Gastroesophageal sphincter (tissue), 3 donors: ENCODE results near the gene P2RX1.

Experiments
- CTCF ChIP-seq, 4 experiments: fragments of 200-600 bp in 2 of 4; fragments of 450-650 bp in 2 of 4; sonication (generic) in 1 of 4; IDR thresholded peaks; one replicate each; pipeline ENCODE4 v1.5.1; 2017 to 2019; ENCODE audit warnings: antibody characterized with exemption in 4 of 4, mild to moderate bottlenecking in 2 of 4, moderate library complexity in 2 of 4
- EP300 ChIP-seq: sonication (generic); formaldehyde crosslinking; IDR thresholded peaks from one replicate; pipeline ENCODE4 v1.6.1; 2017; ENCODE audit warnings: antibody characterized with exemption, mild to moderate bottlenecking
- POLR2A ChIP-seq, 2 donors: fragments of 450-650 bp; IDR thresholded peaks; one replicate each; pipeline ENCODE4 v1.6.1; 2017; ENCODE audit warnings: antibody characterized with exemption in 2 of 2, mild to moderate bottlenecking in 2 of 2, moderate library complexity in 1 of 2
- POLR2AphosphoS5 ChIP-seq: sonication (generic); formaldehyde crosslinking; IDR thresholded peaks from one replicate; pipeline ENCODE4 v1.6.1; 2017; ENCODE audit warnings: antibody characterized with exemption

- TF ChIP-seq CTCF (IDR thresholded peaks at IDR 0.05) (no peak), POLR2AphosphoS5 (no peak), POLR2A (IDR thresholded peaks at IDR 0.05) (no peak), EP300 (no peak)
Observed at GRCh38 chr17:3875317-3875716, 40.9 kb downstream of the P2RX1 start.
